ENCODE data around the gene CHRNB4. TPM values are rescaled to one million over a fixed set of nuclear protein-coding genes. Genes with fewer than 3 reads are reported as not detected.

Gene CHRNB4
- total RNA-seq, 2 donors from 2014 or later: 0.22 to 0.70 TPM

GRCh38 chr15:78680431-78681075, 39.5 kb upstream of the CHRNB4 start:
- Mint-ChIP-seq H3K4me3 (no peak overlapping the region), H3K9me3 (no peaks in the 10 kb centered on the region), H3K27me3 (ENCODE audit: insufficient read depth) (peaks cover 7% of the 10 kb centered on the region), H3K4me1 (peaks cover 32% of the 10 kb centered on the region), H3K36me3 (ENCODE audit: low read depth) (no peaks in the 10 kb centered on the region), H3K27ac (no peak overlapping the region)
- no peak overlapping the region for H3K4me3 ChIP-seq (ENCODE audit: low read length)
- no peaks in the 10 kb centered on the region for H3K27me3 ChIP-seq (ENCODE audit: control insufficient read depth, insufficient read depth, low read length, poor library complexity, severe bottlenecking)
- H3K36me3 ChIP-seq (ENCODE audit: control insufficient read depth, insufficient read depth, low read length): no peaks in the 10 kb centered on the region
- H3K27ac ChIP-seq (ENCODE audit: low read depth, low read length): peak overlapping the region; percentile 81
- H3K4me1 ChIP-seq (ENCODE audit: control insufficient read depth, insufficient read depth, low read length): peaks cover 13% of the 10 kb centered on the region
- TF ChIP-seq CTCF (conservative IDR thresholded peaks at IDR 0.05): no peak
- DNase-seq: peak; percentile 38
- no peaks in the 10 kb centered on the region for H3K9me3 ChIP-seq (ENCODE audit: control insufficient read depth, low read length)
- 93 to 95% methylated on average over 9 to 10 of the region's 10 CpGs for WGBS, 2 experiments (ENCODE audit: insufficient coverage in 1 of 2, insufficient read length in 1 of 2)
- no peak overlapping the region for H3K9ac ChIP-seq (ENCODE audit: extremely low read depth, low read length, poor library complexity, severe bottlenecking)

GRCh38 chr15:78679089-78679511, 38.1 kb upstream of the CHRNB4 start:
- no peaks in the 10 kb centered on the region for H3K9me3 Mint-ChIP-seq
- Histone ChIP-seq H3K9me3 (ENCODE audit: control insufficient read depth, low read length) (no peaks in the 10 kb centered on the region), H3K36me3 (ENCODE audit: control insufficient read depth, insufficient read depth, low read length) (no peaks in the 10 kb centered on the region), H3K4me1 (ENCODE audit: control insufficient read depth, insufficient read depth, low read length) (peaks cover 13% of the 10 kb centered on the region), H3K27me3 (ENCODE audit: control insufficient read depth, insufficient read depth, low read length, poor library complexity, severe bottlenecking) (no peaks in the 10 kb centered on the region), H3K9ac (ENCODE audit: extremely low read depth, low read length, poor library complexity, severe bottlenecking) (no peak overlapping the region), H3K27ac (ENCODE audit: low read depth, low read length) (no peak overlapping the region), H3K4me3 (ENCODE audit: low read length) (no peak overlapping the region)
- DNase-seq: peak; percentile 33
- H3K4me3 Mint-ChIP-seq: no peak overlapping the region
- WGBS, 2 experiments (ENCODE audit: insufficient coverage in 1 of 2, insufficient read length in 1 of 2): 92% methylated on average over 3 of the region's 3 CpGs; no CpG with 5 or more reads in 1 of the 2 experiments
- H3K27me3 Mint-ChIP-seq (ENCODE audit: insufficient read depth): peaks cover 9% of the 10 kb centered on the region
- H3K4me1 Mint-ChIP-seq: peaks cover 33% of the 10 kb centered on the region
- no peaks in the 10 kb centered on the region for H3K36me3 Mint-ChIP-seq (ENCODE audit: low read depth)
- H3K27ac Mint-ChIP-seq: no peak overlapping the region
- no peak for TF ChIP-seq CTCF (conservative IDR thresholded peaks at IDR 0.05)

- H3K36me3 ChIP-seq (ENCODE audit: control insufficient read depth, insufficient read depth, low read length): no peaks in the 10 kb centered on the region
- H3K4me1 Mint-ChIP-seq: peaks cover 34% of the 10 kb centered on the region
- H3K27ac ChIP-seq (ENCODE audit: low read depth, low read length): no peak overlapping the region
- H3K4me3 Mint-ChIP-seq: no peak overlapping the region
- H3K9me3 ChIP-seq (ENCODE audit: control insufficient read depth, low read length): no peaks in the 10 kb centered on the region
- H3K27me3 Mint-ChIP-seq (ENCODE audit: insufficient read depth): peaks cover 9% of the 10 kb centered on the region
- H3K27ac Mint-ChIP-seq: no peak overlapping the region
- peaks cover 3% of the 10 kb centered on the region for H3K9me3 Mint-ChIP-seq
- H3K4me3 ChIP-seq (ENCODE audit: low read length): no peak overlapping the region
- H3K36me3 Mint-ChIP-seq (ENCODE audit: low read depth): no peaks in the 10 kb centered on the region
- H3K27me3 ChIP-seq (ENCODE audit: control insufficient read depth, insufficient read depth, low read length, poor library complexity, severe bottlenecking): no peaks in the 10 kb centered on the region
- 68 to 85% methylated on average over 6 to 12 of the region's 12 CpGs for WGBS, 2 experiments (ENCODE audit: insufficient coverage in 1 of 2, insufficient read length in 1 of 2)
- H3K9ac ChIP-seq (ENCODE audit: extremely low read depth, low read length, poor library complexity, severe bottlenecking): no peak overlapping the region
- TF ChIP-seq CTCF (conservative IDR thresholded peaks at IDR 0.05): no peak
- DNase-seq: peak; percentile 47
- peaks cover 11% of the 10 kb centered on the region for H3K4me1 ChIP-seq (ENCODE audit: control insufficient read depth, insufficient read depth, low read length)
These were observed 35.6 kb upstream of the CHRNB4 start for GRCh38 chr15:78676424-78677110.

All from endodermal cell (in vitro differentiated cells).